Activated T-cell treated with anti-CD3 and anti-CD28 coated beads for 48 hours (primary cell): ENCODE results near the gene STAT6.
A peak's percentile ranks its signal among the peaks of the same experiment; 100 is the strongest.
"Not testable (repeated sequence)": the region's sequence is repeated elsewhere in the genome, so short reads cannot be mapped to it uniquely, and the experiment has no call there.

Experiments used
- DNase-seq: peaks from one replicate; pipeline ENCODE4 v3.0.0-alpha.2; 2020; ENCODE audit warnings: low read depth

STAT6 gene

DNA sequence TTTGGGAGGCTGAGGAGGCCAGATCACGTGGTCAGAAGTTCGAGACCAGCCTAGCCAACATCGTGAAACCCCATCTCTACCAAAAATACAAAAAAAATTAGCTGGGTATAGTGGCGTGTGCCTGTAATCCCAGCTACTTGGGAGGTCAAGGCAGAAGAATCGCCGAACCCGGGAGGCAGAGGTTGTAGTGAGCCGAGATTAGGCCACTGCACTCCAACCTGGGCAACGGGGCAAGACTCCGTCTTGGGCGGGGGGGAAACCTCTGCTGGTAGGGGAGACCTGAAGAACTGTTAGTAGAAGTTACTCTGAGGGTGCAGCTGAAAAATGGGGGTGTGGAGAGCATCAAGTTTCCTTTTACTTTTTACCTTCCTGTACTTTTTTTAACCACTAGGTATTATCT lies 14.9 kb upstream of the STAT6 start:
- DNase-seq, result no peak

DNA sequence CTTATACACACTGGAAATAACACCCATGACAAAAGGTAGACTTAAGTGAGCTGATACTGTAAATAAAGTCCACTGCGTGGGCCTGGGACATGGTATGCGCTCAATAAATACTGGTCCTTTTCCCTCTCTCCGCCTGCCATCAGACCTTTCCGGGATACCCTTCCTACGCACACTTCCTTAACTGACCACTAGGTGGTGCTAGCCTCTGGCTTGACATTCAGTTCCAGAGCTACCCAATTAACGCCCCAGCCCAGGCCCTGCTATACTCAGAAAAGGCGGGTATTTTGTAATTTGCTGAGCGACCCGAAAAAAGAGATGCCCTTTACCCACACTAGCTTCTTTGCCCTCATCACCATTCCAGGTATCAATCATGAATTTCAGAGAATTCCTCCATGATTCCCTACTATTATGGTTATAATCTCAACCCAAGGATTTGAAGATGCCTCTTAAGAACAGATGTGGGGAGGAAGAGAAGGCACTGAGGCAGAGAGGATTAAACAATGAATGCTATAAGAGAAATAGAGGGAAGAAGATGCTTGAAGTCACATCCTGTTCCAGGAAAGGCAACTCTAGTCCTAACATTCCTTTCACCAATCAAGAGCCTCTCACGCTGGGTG lies 13.2 kb upstream of the STAT6 start:
- DNase-seq, result peak; percentile 64

DNA sequence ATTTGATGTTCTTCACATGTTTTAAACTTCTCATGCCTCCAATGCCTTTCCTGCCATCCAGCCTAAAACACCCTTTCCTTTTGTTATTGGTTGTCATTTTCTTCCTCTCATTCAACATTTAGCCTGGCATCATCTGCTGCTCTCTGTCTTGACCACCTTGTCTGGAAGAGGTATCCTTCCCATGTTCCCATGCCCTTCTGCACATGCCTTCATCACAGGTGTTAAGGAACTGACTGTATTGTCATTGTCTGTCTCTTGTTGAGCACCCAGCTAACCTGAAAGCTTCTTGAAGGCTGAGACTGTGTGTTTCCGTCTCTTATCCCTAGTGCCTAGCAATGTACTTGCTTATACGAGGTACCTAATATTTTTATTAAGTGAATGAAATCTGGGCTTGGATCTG lies 12.7 kb upstream of the STAT6 start:
- no peak for DNase-seq

DNA sequence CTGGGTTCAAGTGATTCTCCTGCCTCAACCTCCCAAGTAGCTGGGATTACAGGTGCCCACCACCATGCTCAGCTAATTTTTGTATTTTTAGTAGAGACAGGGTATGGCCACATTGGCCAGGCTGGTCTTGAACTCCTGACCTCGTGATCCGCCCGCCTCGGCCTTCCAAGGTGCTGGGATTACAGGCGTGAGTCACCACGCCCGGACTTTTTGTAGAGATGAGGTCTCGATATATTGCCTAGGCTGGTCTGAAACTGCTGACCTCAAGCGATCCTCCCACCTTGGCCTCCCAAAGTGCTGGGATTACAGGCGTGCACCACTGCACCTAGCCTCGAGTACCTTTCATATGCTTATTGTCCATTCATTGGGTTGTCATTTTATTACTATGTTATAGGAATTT lies 9.6 kb upstream of the STAT6 start:
- not testable (repeated sequence) for DNase-seq

DNA sequence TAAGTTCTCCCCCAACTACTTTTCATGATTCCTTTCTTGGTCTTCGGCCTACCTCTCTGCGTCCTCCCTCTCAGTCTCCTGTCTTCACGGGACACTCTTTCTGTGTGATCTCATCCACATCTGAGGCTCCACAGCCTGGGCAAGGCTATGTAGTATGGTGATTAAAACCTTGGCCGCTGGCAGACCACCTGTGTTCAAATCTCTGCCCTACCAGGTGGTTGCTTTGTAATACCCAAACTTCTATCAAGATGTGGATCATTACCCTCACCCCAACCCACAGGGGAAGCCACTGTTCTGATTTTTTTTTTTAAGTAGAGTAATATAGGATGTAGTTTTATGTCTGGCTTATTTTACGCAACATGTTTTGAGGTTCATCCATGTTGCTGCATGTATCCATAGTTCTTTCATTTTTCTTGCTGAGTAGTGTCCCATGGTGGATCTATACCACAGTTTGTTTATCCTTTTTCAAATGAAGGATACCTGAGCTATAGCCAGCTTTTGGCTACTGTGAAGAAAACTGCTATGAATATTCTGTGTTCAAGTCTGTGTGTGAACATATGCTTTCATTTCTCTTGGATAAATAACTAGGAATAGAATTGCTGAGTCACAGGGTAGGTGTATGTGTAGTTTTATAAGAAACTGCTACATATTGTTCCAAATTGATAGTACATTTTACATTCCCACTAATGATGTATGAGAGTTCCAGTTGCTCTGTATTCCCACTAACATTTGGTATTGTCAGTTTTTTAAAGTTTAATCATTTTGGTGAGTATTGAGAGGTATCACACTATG lies 8.3 kb upstream of the STAT6 start:
- DNase-seq, result no peak

DNA sequence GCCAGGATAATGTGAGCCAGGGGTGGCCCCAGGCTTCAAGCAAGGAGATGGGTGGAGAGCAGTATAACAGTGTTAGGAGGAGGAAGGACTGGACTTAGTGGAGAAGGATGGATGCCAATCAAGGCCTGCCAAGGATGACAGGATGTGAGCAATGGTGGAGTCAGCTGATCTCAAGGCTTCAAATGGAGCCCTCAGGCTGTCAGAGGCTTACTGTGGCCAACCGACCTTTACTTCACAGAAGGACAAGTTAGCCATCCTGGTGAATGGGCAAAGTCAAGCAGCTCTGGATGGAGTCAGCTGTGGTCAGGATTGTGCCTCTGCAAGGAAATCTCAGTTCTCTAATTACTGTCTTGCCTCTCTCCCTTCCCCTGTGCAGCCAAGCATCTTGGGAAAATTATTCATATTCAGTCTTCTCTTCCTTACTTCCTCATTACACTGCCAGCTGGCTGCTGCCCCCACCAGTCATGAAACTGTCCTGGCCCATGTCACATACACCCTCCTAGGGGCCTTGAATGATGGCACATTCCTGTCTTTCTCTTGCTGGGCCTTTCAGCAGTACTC lies 7.6 kb upstream of the STAT6 start:
- DNase-seq, result no peak

DNA sequence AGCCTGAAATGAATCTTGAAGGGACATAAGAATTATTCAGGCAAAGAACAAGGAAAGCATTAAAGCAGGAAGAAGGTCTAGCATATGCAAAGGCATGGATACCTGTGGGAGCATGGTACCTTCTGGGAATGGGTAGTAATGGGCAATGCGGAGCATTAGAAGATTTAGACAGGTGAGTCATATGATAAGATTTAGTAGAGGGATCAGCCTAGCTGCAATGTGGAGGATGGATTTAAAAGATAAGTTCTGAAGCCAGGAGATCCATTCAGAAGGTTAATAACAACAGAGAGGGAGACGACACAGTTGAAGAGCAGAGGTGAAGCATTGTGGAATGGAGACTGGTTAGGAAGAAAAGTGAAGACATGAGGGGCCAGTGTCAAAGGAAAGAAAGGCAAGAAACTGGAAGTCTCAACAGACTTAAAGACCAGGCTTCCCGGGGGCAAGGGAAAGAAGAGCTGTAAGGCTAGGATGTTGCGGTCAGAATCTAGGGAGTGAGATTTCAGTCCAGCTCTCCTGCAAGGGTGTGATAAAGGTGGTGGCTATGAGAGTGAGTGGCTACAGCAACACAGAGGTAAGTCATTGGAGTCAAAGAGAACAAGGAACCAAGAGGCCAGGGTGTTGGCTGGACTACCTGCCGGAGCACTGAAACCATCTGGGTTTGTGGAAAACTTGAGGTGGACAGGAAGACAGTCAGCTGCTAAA lies 5.6 kb upstream of the STAT6 start:
- DNase-seq, result no peak

DNA sequence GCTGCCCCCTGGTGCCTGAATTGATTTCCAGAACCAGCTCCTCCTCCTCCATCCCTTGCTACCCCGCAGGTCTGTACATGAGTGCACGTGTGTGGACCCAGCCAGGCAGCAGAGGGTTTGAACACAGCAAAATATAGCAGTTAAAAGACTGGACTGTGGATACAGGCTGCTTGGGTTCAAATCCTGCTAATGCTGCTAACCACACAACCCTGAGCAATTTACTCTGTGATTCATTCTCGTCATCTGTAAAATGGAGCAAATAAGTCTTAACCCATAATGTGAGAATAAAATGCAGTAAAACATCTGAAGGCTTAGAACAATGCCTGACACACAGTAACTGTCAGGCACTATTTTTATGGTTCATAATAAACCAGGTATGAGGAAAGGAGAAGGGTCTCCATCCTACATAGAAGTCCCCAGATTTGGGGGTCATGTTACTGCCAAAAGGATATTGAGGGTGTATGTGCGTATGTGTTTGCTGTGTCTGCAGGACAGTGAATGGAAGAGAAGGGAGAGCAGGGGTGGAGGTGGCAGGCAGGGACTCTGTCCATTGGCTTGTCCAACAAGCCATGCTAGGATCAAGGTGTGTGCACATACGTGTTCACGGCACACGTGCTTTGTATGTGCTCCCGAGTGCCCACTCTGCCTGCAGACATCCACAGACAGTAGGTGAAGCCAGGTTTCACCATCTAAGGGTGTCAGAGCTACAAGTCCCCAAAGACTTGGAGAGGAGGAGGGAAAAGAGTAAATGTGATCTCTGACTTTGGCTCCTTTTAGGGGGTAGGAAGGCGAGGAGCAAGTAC lies 1.5 kb upstream of the STAT6 start:
- no peak for DNase-seq

DNA sequence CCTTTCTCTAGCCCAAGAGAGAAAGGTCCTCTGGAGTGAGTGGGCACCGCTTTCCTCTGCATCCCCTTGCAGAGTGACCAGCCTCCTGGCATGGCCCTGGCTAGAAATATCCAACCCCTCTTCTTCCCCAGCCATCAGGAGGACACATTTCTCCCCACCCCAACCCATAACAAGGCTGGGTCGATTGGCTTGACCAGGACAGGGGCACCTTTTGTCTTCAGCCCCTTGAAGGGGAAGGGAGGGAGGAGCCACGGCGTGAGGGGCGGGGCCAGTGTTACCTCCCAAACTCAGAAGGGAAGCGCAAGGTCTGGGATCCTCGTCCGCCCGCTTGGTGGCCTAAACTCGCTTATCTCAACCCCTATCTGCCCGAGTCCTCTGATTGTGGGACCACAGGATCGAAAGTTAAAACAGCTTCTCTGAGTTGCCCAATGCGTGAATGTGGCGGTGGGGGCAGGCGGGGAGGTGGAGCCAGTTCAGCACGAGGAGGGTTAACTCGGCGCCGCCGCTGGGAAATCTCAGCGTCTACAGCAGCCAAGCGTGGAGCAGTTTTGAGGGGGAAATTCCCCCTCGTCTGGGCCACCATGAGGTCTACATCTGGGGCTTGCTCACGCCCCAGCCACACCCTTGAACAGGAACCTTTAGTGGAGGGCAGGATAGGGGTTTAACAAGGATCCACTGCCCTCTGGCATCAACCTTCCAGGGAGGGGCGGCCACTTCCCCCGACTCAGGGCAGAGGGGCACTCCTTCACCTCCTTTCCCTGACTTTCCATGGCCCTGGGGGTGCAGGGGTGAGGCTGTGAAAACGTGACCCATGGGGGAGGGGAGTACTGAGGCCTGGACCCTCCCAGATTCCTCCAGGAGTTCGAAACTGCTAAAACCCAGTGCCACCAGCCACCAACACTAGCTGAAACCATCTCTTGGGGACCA lies 795 bp downstream of the STAT6 start:
- peak; percentile 79 for DNase-seq

DNA sequence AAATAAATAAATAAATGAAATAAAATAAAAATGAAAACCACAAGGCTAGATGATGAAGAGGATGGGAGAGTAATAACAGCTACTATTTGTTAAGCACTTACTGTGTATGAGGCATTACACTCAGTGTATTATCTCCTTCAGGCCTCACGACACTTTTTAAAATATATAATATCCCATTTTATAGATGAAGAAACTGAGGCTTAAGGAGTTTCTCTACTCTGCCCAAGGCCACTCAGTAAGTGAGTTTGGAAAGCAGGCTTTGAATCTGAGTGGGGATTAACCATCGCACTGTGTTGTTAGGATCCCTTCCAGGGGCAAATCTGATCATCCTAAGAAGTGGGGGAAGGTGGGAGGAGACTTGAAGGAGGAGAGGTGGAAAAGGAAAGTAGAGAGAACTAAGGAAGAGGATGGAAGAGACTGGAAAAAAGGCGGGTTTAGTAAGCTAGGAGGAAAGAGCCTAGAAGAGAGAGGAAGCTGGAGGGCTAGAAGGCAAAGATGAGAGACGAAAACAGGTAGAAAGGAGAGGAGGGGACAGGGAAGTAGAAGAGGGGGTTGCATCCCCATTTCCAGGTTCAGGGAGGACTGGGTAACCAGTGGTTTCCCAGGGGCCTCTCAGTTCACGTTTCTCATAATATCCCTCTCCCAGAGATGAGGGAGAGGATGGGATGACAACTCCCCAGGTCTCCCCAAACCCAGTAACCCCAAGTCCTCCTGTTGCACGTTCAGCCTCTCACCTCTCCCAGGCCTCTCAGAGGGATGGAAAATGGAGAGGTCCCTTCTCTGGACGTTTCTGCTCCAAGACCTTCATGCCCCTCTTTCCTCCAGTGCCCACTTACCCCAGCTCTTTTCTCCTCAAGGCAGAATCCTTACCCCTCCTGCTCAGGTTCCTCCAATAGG lies 1.7 kb downstream of the STAT6 start:
- DNase-seq, result no peak

DNA sequence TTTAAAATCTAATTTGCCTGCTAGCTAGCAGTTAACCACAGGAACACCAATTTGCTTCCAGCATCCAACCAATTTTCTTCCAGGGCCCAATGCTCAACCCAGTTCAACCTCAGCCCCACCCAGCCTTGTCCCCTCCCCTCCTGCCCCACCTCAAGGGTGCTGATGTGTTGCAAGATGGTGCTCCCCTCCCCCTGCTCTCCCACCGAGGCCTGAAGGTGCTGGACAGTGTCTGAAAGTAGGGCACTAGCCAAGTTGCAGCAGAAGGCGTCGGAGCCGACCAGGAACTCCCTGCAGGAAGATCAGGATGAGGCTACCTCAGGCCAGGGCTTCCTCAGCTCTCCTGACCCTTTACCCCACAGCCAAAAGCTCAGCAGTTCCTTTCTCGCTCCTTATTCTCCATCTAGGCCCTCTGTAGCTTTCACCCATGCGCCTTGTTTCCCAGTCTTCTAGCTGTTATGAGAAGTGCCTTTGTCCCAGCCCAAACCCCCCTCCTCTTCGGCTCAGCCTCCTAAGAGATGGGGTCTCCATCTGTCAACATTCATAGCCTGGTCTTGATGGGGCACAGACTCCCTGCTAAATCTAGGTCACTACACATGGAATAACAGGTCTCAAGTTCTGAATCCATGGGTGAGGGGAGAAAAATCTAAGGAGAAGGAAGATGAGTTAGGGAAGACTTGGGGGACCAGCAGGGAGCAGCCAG lies 3.6 kb downstream of the STAT6 start:
- DNase-seq, result no peak

DNA sequence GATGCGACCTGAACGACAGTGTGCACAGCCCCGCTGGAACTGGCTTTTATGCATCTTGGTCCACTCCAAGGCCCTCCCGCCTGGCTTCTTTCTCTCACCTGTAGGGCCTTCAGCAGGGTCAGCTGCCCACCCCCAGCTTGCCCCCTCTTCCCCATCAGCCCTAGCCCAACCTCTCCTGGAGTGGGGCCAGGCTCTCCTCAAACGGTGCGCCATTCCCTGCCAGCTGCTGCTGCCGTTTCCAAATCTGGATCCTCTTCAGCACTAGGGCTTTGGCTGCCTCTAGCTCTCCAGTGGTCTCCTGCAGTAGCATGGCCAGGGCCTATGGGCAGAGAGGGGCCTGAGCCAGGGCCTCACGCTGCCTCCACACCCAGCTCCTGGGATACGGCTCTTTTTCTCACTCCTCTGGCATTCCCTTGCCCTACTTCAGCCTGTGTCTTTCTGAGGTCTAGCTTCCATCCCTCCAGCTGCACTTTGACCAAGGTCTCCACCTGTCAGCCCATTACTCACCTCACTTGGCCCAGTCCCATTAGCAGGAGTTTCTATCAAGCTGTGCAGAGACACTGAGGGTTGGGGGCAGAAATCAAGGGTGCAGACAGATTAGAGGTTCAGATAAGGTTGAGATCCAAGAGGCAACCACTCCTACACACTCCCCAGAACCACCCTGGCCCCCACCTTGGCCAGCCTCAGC lies 5.0 kb downstream of the STAT6 start:
- no peak for DNase-seq

DNA sequence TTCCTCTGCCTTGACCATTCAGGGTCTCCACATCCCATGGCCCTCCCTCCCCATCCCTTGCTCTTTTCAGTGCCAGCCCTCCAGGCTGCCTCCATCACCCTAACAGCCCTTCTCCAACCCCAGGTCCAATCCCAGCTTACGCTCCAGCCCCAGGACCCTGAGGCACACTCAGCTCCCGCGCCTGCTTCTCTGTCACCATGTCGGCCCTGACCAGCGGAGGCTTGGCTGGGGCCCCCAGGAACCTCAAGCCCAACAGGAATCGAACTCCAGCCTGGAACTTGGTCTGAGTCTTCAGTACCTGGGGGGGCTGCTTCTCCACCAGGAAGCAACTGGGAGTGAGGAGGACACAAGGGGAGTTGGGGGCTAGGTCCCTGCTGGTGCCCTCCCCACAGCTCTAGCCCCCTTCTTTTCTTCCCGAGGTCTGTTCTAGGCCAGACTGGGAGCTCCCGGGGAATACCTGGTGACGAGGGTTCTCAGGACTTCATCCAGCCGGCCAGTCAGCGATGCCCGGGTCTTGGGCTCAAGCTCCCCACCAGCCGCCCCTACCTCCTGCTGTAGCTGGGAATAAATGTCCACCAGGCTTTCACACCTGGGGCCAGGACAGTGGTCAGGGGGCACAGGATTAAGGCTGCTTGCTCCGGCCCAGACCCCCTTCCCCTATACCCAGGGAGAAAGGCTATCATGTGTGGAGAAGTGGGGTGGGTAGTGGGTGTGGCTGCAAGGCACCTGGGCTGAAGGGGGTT lies 6.0 kb downstream of the STAT6 start:
- no peak for DNase-seq

DNA sequence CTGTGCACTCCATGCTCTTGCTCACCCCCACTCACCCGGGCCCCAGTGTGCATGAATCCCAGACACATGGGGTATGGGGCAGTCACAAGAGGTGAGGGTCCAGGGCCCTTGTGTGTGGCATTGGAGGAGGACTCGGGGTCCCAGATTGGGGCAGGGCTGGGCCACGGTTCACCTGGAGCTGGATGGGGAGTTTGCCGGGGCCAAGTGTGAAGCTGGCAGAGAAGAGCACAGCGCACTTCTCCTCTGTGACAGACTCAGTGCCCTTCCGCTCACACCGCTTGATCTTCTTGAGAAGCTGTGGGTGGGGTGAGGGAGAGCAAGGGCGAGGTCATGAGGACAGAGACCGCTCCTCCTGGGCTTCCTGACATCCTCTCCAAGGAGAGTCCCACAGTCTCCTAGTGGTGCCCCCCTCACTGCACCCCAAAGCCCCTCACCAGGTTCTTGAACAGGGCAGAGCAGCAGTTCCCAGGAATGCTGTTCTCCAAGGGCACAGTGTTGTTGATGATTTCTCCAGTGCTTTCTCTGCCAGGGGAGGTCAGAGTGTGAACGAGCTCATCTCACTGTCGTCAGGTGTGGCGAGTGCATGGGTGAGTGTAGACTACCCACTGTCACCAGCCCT lies 6.8 kb downstream of the STAT6 start:
- DNase-seq, result no peak

DNA sequence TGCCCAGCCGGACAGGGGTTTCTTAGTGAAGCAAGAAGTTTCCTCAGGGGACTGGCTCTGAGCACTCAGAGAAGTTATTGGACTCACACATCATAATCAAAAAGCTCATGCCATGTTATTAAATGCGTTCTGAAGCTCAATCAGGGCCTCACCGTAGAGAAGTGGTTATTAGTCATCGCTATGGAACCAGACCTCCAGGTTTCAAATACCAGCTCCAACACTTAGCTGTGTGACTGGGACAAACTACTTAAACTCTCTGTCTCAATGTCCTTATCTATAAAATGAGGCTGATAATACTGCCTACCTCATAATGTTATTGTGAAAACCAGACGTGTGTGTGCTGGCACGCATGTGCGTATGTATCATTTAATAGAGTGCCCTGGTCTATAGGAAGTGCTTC lies 7.3 kb downstream of the STAT6 start:
- no peak for DNase-seq

DNA sequence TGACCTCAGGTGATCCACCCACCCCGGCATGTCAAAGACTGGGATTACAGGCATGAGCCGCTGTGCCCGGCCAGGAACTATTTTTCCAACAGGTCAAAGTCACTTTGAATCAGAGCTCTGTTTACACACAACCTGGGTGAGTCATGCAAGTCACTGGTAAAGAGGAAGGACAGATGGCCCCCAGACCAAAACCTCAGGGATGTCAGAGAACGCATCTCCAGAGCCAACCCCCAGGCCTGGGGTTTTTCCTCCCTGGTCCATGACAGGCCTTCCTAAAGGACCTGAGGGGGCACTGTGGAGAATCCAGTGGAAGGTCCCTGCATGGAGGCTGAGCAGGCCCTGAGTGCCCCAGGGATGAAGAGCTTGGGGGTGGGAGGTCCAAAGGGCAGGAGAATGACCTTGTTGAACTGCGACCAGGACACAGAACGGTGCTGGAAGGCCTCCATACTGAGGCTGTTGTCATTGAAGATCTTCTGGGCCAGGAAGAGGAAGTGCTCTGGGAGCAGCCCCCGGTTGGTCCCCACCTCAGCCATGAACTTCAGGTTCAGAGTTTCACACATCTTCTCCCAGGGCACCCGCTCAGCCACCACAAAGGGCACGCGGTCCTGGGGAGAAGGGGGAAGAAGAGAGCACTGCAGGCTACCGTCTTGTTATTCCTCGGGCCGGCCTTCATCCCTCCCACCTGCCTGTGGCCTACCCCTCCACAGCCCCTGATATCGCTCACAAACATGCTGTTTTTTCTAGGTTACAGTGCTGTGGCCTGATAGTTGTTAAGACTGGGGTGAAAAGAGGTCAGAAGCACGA lies 9.1 kb downstream of the STAT6 start:
- DNase-seq, result no peak

DNA sequence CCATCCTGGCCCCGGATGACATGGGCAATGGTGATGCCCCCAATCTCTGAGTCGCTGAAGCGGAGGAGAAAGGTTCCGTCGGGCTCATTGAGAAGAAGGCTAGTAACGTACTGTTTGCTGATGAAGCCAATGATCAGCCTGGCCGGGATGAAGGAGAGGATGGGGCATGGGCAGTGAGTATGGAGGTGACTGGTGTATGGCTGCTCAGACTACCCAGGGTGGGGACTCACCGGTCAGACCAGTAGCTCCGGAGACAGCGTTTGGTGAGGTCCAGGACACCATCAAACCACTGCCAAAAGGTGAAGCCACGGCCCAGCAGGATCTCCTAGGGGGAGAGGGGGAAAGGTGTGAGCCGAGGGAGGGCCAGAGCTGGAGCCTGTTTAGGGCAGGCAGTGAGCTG lies 11.4 kb downstream of the STAT6 start:
- DNase-seq, result no peak
